Gastrocnemius medialis (tissue), 4 donors: ENCODE measurements around the gene ATXN7L2. TPM values are rescaled to one million over a fixed set of nuclear protein-coding genes. Genes with fewer than 3 reads are reported as not detected.

Experiments
- ATAC-seq, 2 donors: fragments of 150-250 bp; one replicate each; pipeline ENCODE4 v1.9.1; 2016
- DNase-seq, 2 donors: peaks; one replicate each; pipeline ENCODE4 v3.0.0-alpha.2; 2019
- H3K27ac ChIP-seq, 4 donors: fragments of 200-600 bp; sonication (generic); 1 replicate in 1 of 4; 2 replicates in 3 of 4; pipeline ENCODE4 v1.5.1; 2016 to 2018; ENCODE audit warnings: mild to moderate bottlenecking in 2 of 4, moderate library complexity in 1 of 4
- H3K27me3 ChIP-seq, 3 donors: fragments of 200-600 bp; sonication (generic) in 2 of 3; 1 replicate in 1 of 3; 2 replicates in 2 of 3; pipeline versions ENCODE4 v1.5.1 to v1.6.0; 2016 to 2019; ENCODE audit warnings: mild to moderate bottlenecking in 1 of 3, moderate library complexity in 1 of 3
- H3K36me3 ChIP-seq, 2 donors: fragments of 200-600 bp; sonication (generic) in 1 of 2; one replicate each; pipeline ENCODE4 v1.5.1; 2017 to 2018
- H3K4me1 ChIP-seq, 2 donors: fragments of 200-600 bp; sonication (generic) in 1 of 2; one replicate each; pipeline ENCODE4 v1.5.1; 2016 to 2017; ENCODE audit warnings: mild to moderate bottlenecking in 2 of 2
- H3K4me3 ChIP-seq, 4 donors: fragments of 200-600 bp; sonication (generic) in 3 of 4; 1 replicate in 1 of 4; 2 replicates in 3 of 4; pipeline ENCODE4 v1.5.1; 2016 to 2019; ENCODE audit warnings: mild to moderate bottlenecking in 2 of 4
- H3K9me3 ChIP-seq, 3 donors: fragments of 200-600 bp; sonication (generic) in 2 of 3; 1 replicate in 1 of 3; 2 replicates in 2 of 3; pipeline ENCODE4 v1.5.1; 2016 to 2019
- POLR2A ChIP-seq, 2 donors: fragments of 450-650 bp; IDR thresholded peaks; one replicate each; pipeline ENCODE4 v1.6.1; 2017; ENCODE audit warnings: antibody characterized with exemption in 2 of 2, mild to moderate bottlenecking in 2 of 2, moderate library complexity in 2 of 2
- in situ Hi-C, 4 donors: fragments of 200-750 bp; cut with MboI; loops; one replicate each; pipeline versions ENCODE4 v1.15.0 to v1.8.0; 2017; ENCODE audit warnings: low sequenced_read_pairs in 4 of 4
- intact Hi-C: fragments of 100-400 bp; cut with DNase I; formaldehyde crosslinking; loops from one replicate; pipeline ENCODE4 v1.15.1; 2023; ENCODE audit warnings: low total_unique reads
- total RNA-seq, 4 donors: library from RNA; depleted of rRNA; stranded (reverse); fragments of >200 nt; gene quantifications; one replicate each; pipeline versions ENCODE4 v1.1.0 to v1.2.3, GENCODE V29; 2016
- TF ChIP-seq, protein P1 (sequence below), 5 experiments: fragments of 450-650 bp in 3 of 5; fragments of 200-600 bp in 2 of 5; sonication (generic) in 2 of 5; IDR thresholded peaks in 4 of 5; conservative IDR thresholded peaks in 1 of 5; 1 replicate in 4 of 5; 2 replicates in 1 of 5; pipeline ENCODE4 v1.5.1; 2016 to 2019; ENCODE audit warnings: antibody characterized with exemption in 5 of 5, mild to moderate bottlenecking in 3 of 5, moderate library complexity in 3 of 5

Gene ATXN7L2
- total RNA-seq = 10 to 100 TPM in 1 of 4 donors, 1 to 10 TPM in 3; 2.1 to 12.1 (median 6.5) TPM

GRCh38 chr1:109483672-109484518 is at the start of gene ATXN7L2:
ATXN7L2 (plus strand) TSS chr1:109483905; CDS start chr1:109483954, 49 bp downstream.
- intact Hi-C loops = loop anchor here (1.0 to 2.0 kb wide), 2 partner anchors 25 to 235 kb away; partner anchors contain the start of genes AMIGO1 and CELSR2
- peak within 1 kb of the TSS; percentile 73 to 79 (median 74) for H3K4me3 ChIP-seq
- no peaks in the 10 kb centered on the region for H3K9me3 ChIP-seq
- peak within 1 kb of the TSS; percentile 90 to 100 (median 97) for H3K27ac ChIP-seq
- in situ Hi-C loops = no loop called here
- ATAC-seq (peak; percentile 84 to 89), DNase-seq (peak; percentile 84 to 91)
- H3K36me3 ChIP-seq = peaks cover 0 to 26% of the 10 kb centered on the region in 2 donors
- peaks cover 46 to 47% of the 10 kb centered on the region in 2 donors for H3K4me1 ChIP-seq
- H3K27me3 ChIP-seq = no peaks in the 10 kb centered on the region
- peak; percentile 58 to 60 for TF ChIP-seq POLR2A (IDR thresholded peaks at IDR 0.05)
- TF ChIP-seq, protein P1, sequence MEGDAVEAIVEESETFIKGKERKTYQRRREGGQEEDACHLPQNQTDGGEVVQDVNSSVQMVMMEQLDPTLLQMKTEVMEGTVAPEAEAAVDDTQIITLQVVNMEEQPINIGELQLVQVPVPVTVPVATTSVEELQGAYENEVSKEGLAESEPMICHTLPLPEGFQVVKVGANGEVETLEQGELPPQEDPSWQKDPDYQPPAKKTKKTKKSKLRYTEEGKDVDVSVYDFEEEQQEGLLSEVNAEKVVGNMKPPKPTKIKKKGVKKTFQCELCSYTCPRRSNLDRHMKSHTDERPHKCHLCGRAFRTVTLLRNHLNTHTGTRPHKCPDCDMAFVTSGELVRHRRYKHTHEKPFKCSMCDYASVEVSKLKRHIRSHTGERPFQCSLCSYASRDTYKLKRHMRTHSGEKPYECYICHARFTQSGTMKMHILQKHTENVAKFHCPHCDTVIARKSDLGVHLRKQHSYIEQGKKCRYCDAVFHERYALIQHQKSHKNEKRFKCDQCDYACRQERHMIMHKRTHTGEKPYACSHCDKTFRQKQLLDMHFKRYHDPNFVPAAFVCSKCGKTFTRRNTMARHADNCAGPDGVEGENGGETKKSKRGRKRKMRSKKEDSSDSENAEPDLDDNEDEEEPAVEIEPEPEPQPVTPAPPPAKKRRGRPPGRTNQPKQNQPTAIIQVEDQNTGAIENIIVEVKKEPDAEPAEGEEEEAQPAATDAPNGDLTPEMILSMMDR (IDR thresholded peaks at IDR 0.05 in 4 of 5, conservative IDR thresholded peaks at IDR 0.05 in 1 of 5) = peak in 1 of 5 experiments; percentile 34

- Histone ChIP-seq H3K36me3 (no peaks in the 10 kb centered on the region), H3K27ac (no peak overlapping the region), H3K4me1 (peaks cover 9 to 12% of the 10 kb centered on the region in 2 donors), H3K9me3 (no peaks in the 10 kb centered on the region), H3K4me3 (no peak overlapping the region), H3K27me3 (no peaks in the 10 kb centered on the region)
- intact Hi-C loops = no loop called here
- ATAC-seq (no peak), DNase-seq (no peak)
- in situ Hi-C loops = no loop called here
- TF ChIP-seq, protein P1 (IDR thresholded peaks at IDR 0.05 in 4 of 5, conservative IDR thresholded peaks at IDR 0.05 in 1 of 5) = no peak
- no peak for TF ChIP-seq POLR2A (IDR thresholded peaks at IDR 0.05)
Measured at GRCh38 chr1:109434484-109434883, 49.2 kb upstream of the ATXN7L2 start.

- ATAC-seq (peak; percentile 89 to 99), DNase-seq (peak in 1 of 2 donors; percentile 33)
- Histone ChIP-seq H3K9me3 (no peaks in the 10 kb centered on the region), H3K27ac (peak overlapping the region; percentile 9 to 65 (median 53)), H3K4me1 (peaks cover 12% of the 10 kb centered on the region in 2 donors), H3K27me3 (peaks cover 0 to 5% (median 0%) of the 10 kb centered on the region in 3 donors), H3K4me3 (no peak overlapping the region), H3K36me3 (no peaks in the 10 kb centered on the region)
- intact Hi-C loops (no loop called here), in situ Hi-C loops (no loop called here)
- no peak for TF ChIP-seq POLR2A (IDR thresholded peaks at IDR 0.05)
- TF ChIP-seq, protein P1 (IDR thresholded peaks at IDR 0.05 in 4 of 5, conservative IDR thresholded peaks at IDR 0.05 in 1 of 5) = no peak
Measured at GRCh38 chr1:109438798-109439297, 44.9 kb upstream of the ATXN7L2 start.

DNA sequence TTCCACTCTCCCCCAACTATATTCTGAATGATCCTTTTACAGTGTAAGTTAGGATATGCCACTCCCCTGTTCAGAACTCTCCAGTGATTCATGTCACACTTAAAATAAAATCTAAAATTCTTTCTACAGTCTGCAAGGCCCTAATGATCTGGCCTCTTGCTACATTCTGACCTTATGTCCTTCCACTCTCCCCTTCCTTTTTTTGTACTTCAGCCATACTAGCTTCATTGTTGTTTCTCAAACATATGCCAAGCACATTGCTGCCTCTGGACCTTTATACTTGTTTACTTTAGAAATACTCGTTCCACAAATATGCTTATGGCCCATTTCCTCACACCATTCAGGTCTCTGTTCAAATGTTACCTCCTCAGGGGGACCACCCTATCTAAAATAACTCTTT is 42.6 kb upstream of the ATXN7L2 start:
- ATAC-seq (no peak), DNase-seq (no peak)
- intact Hi-C loops = no loop called here
- no peak overlapping the region for H3K27ac ChIP-seq
- in situ Hi-C loops = no loop called here
- H3K4me3 ChIP-seq = no peak overlapping the region
- H3K9me3 ChIP-seq = no peaks in the 10 kb centered on the region
- H3K4me1 ChIP-seq = peaks cover 12% of the 10 kb centered on the region in 2 donors
- TF ChIP-seq POLR2A (IDR thresholded peaks at IDR 0.05) = no peak
- TF ChIP-seq, protein P1 (IDR thresholded peaks at IDR 0.05 in 4 of 5, conservative IDR thresholded peaks at IDR 0.05 in 1 of 5) = no peak
- H3K27me3 ChIP-seq = peaks cover 0 to 7% (median 0%) of the 10 kb centered on the region in 3 donors
- no peaks in the 10 kb centered on the region for H3K36me3 ChIP-seq
